Retinal pigment epithelial cell (primary cell): Measurements from ENCODE around the gene AK3.

Experiments
- DNase-seq: peaks from one replicate; pipeline ENCODE4 v3.0.0-alpha.2; 2010; ENCODE audit warnings: low read depth
- H3K4me3 ChIP-seq: 2 replicates; pipeline ENCODE4 v1.5.1; 2011; ENCODE audit warnings: mild to moderate bottlenecking, low read length, control low read depth, moderate library complexity
- CTCF ChIP-seq: conservative IDR thresholded peaks from 2 replicates; pipeline ENCODE4 v1.5.1; 2011; ENCODE audit warnings: low read depth, low read length, control low read depth, inconsistent platforms

AK3 gene

GRCh38 chr9:4670591-4670990, 70.4 kb downstream of the AK3 start:
- no peak for TF ChIP-seq CTCF
- no peak for DNase-seq
- no peak overlapping the region for H3K4me3 ChIP-seq

- H3K4me3 ChIP-seq, result no peak overlapping the region
- no peak for TF ChIP-seq CTCF
- no peak for DNase-seq
Measured at GRCh38 chr9:4669890-4670289, 71.1 kb downstream of the AK3 start.

GRCh38 chr9:4668604-4669003, 72.4 kb downstream of the AK3 start:
- TF ChIP-seq CTCF, result no peak
- no peak for DNase-seq

GRCh38 chr9:4667681-4668080, 73.3 kb downstream of the AK3 start:
- no peak for TF ChIP-seq CTCF
- no peak overlapping the region for H3K4me3 ChIP-seq
- no peak for DNase-seq

More at GRCh38 chr9:4668604-4669003, 72.4 kb downstream of the AK3 start:
- H3K4me3 ChIP-seq, result no peak overlapping the region

GRCh38 chr9:4666042-4666699, 74.8 kb downstream of the AK3 start, which contains the start of gene SPATA6L:
Gene SPATA6L, minus strand, starts transcription at chr9:4666480. Its CDS starts 230 bp downstream, at chr9:4666250.
- TF ChIP-seq CTCF, result peak; percentile 24
- DNase-seq, result no peak
- H3K4me3 ChIP-seq, result peak within 1 kb of the TSS; percentile 59

- H3K4me3 ChIP-seq, result no peak overlapping the region
- no peak for DNase-seq
- TF ChIP-seq CTCF, result no peak
Measured at GRCh38 chr9:4665357-4665756, 75.6 kb downstream of the AK3 start.

GRCh38 chr9:4663956-4664355, 77.0 kb downstream of the AK3 start:
- H3K4me3 ChIP-seq, result no peak overlapping the region
- no peak for DNase-seq
- no peak for TF ChIP-seq CTCF
